DMS 273 treated with DMSO at 0.1 percent for 48 hours (cell line): ENCODE measurements around the gene NACC2.

Experiments
- DNase-seq: peaks from one replicate; lab custom pipeline; 2025; lab: John Stamatoyannopoulos, UW

Gene NACC2

DNA sequence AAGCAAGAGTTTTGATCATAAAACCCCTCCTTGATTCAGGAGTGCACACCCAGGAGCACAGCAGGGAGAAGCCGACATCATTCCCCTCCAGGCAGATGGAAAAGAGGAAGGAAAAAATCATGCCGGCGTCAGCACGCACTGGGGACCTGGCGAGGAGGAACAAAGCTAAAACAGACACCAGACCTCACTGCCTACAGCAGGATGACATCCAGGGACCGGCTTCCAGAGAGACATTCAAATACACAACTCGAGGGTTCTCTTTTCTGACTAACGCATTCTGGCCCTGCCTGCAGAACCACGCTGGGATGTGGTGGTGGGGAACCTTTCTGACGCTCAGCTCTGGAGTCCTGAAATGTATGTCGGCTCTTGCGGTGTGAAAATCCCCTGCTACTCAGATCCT, 136.6 kb downstream of the NACC2 start:
- no peak for DNase-seq

DNA sequence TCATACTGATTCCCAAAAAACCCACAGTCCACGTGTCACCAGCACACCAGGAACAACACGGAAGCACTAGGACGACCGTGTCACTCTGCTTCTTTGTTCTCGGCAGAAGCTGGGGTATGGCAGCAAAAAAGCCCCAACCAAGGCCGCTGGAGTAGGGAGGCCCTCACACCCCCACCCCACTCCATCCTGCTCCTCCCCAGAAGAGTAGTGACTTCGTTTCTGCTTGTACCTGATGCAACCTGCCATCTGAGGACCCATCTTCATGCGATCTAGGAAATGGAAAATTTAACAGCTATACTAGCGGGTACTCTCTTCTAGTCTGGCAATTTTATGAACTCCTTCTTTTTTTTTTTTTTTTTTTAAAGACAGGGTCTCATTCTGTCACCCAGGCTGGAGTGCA, 137.7 kb downstream of the NACC2 start:
- DNase-seq = no peak

DNA sequence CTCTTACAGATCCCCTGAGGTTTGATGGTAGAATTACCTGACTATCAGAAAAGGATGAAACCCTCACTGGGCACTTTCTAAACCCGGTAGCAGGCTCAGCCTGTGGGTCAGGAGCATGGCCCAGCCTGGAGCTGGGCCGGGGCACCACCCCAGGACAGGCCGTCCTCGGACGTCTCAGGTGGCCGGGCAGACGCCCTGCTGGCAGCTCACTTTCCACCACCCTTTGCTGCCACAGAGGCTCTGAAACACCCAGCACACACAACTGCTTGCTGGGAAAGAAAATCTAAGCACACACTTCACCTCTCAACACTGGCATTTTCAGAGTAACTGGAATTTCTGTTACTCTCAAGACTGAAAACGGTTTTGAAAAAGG, 138.3 kb downstream of the NACC2 start:
- no peak for DNase-seq
